Fibroblast of lung (primary cell): ENCODE results near the gene MAPKAPK2. TPM values are rescaled to one million over a fixed set of nuclear protein-coding genes. Genes with fewer than 3 reads are reported as not detected.

Source experiments
- DNase-seq, 2 donors: peaks; one replicate each; pipeline versions ENCODE4 v3.0.0 to v3.0.0-alpha.2; 2010; ENCODE audit warnings: low read depth in 2 of 2
- H2AFZ ChIP-seq: 2 replicates; pipeline ENCODE4 v1.5.1; 2012; ENCODE audit warnings: low read length, control low read depth, inconsistent platforms
- H3K27ac ChIP-seq: 2 replicates; pipeline ENCODE4 v1.5.1; 2011; ENCODE audit warnings: low read length, control low read depth; ENCODE audit not compliant: insufficient read depth
- H3K27me3 ChIP-seq: 2 replicates; pipeline ENCODE4 v1.5.1; 2011; ENCODE audit warnings: mild to moderate bottlenecking, low read length; ENCODE audit not compliant: control insufficient read depth, insufficient read depth
- H3K36me3 ChIP-seq: 2 replicates; pipeline ENCODE4 v1.5.1; 2011; ENCODE audit warnings: low read length; ENCODE audit not compliant: control insufficient read depth, insufficient read depth
- H3K4me1 ChIP-seq: 2 replicates; pipeline ENCODE4 v1.5.1; 2011; ENCODE audit warnings: low read length; ENCODE audit not compliant: control insufficient read depth, insufficient read depth; ENCODE audit errors: extremely low read depth
- H3K4me2 ChIP-seq: 2 replicates; pipeline ENCODE4 v1.5.1; 2011; ENCODE audit warnings: low read length, control low read depth; ENCODE audit not compliant: insufficient read depth; ENCODE audit errors: extremely low read depth
- H3K4me3 ChIP-seq, 4 experiments: fragments of 200-600 bp in 1 of 4; sonication (generic) in 1 of 4; replicated peaks in 1 of 4; 2 replicates each; pipeline ENCODE4 v1.5.1; 2011 to 2016; ENCODE audit warnings: low read length in 4 of 4, low read depth in 3 of 4, mild to moderate bottlenecking in 3 of 4, control low read depth in 2 of 4, inconsistent platforms in 1 of 4, mixed read lengths in 1 of 4; ENCODE audit not compliant: insufficient read depth in 1 of 4; ENCODE audit errors: control extremely low read depth in 1 of 4
- H3K79me2 ChIP-seq: 2 replicates; pipeline ENCODE4 v1.5.1; 2012; ENCODE audit warnings: mild to moderate bottlenecking, low read length, inconsistent platforms; ENCODE audit not compliant: control insufficient read depth, insufficient read depth
- H3K9ac ChIP-seq: 2 replicates; pipeline ENCODE4 v1.5.1; 2011; ENCODE audit warnings: mild to moderate bottlenecking, low read length, control low read depth; ENCODE audit not compliant: insufficient read depth
- H3K9me3 ChIP-seq: 2 replicates; pipeline ENCODE4 v1.5.1; 2012; ENCODE audit warnings: low read depth, low read length; ENCODE audit not compliant: control insufficient read depth, insufficient read depth
- H4K20me1 ChIP-seq: 2 replicates; pipeline ENCODE4 v1.5.1; 2011; ENCODE audit warnings: low read length; ENCODE audit not compliant: control insufficient read depth, insufficient read depth; ENCODE audit errors: extremely low read depth
- CTCF ChIP-seq, 2 donors: IDR thresholded peaks in 1 of 2; conservative IDR thresholded peaks in 1 of 2; 1 replicate in 1 of 2; 2 replicates in 1 of 2; pipeline ENCODE4 v1.5.1; 2011 to 2012; ENCODE audit warnings: low read length in 2 of 2, control low read depth in 1 of 2, inconsistent platforms in 1 of 2, low read depth in 1 of 2, mild to moderate bottlenecking in 1 of 2
- EZH2 ChIP-seq: IDR thresholded peaks from 2 replicates; pipeline ENCODE4 v1.5.1; 2012; ENCODE audit warnings: low read length, control low read depth, mild to moderate bottlenecking; ENCODE audit errors: missing control alignments
- polyA plus RNA-seq, 2 donors: library from polyadenylated mRNA; depleted of rRNA in 1 of 2; stranded (reverse) in 1 of 2; unstranded in 1 of 2; fragments of >200 nt; gene quantifications; 2 replicates each; pipeline ENCODE4 v1.2.1, GENCODE V29; 2011 to 2012; ENCODE audit warnings: missing spikeins in 1 of 2
- total RNA-seq: library from RNA; depleted of rRNA; stranded (reverse); fragments of >200 nt; gene quantifications from 2 replicates; pipeline ENCODE4 v1.2.1, GENCODE V29; 2014

Gene MAPKAPK2
- total and polyA plus RNA-seq, 2 donors (not counting 1 experiment from before 2014, with no cell fraction given), result 51.9 to 85.7 TPM

GRCh38 chr1:206685769-206686477 is 1.2 kb downstream of the MAPKAPK2 start:
- H4K20me1 ChIP-seq, result no peaks in the 10 kb centered on the region
- H3K79me2 ChIP-seq, result peaks cover 54% of the 10 kb centered on the region

GRCh38 chr1:206686478-206687249 is 2.0 kb downstream of the MAPKAPK2 start:
- no peak for TF ChIP-seq CTCF (conservative IDR thresholded peaks at IDR 0.05 in 1 of 2, IDR thresholded peaks at IDR 0.05 in 1 of 2; ENCODE audit: low read depth in 1 of 2, low read length in 2 of 2)
- no peak for TF ChIP-seq EZH2
- Histone ChIP-seq H3K4me2 (peak overlapping the region; percentile 99), H3K79me2 (peaks cover 61% of the 10 kb centered on the region), H3K9me3 (no peaks in the 10 kb centered on the region), H3K36me3 (no peaks in the 10 kb centered on the region), H3K4me3 (peak overlapping the region; percentile 76 to 87 (median 82)), H2AFZ (no peak overlapping the region), H3K9ac (peak overlapping the region; percentile 95), H3K4me1 (peaks cover 25% of the 10 kb centered on the region), H3K27me3 (peaks cover 6% of the 10 kb centered on the region), H4K20me1 (no peaks in the 10 kb centered on the region), H3K27ac (peak overlapping the region; percentile 95)
- no peak for DNase-seq

More at GRCh38 chr1:206685769-206686477, 1.2 kb downstream of the MAPKAPK2 start:
- peak; percentile 81 to 84 for DNase-seq
- Histone ChIP-seq H3K9me3 (no peaks in the 10 kb centered on the region), H3K27me3 (peaks cover 6% of the 10 kb centered on the region), H3K9ac (peak overlapping the region; percentile 95), H3K36me3 (no peaks in the 10 kb centered on the region), H3K4me2 (peak overlapping the region; percentile 99), H3K4me1 (peaks cover 19% of the 10 kb centered on the region), H2AFZ (no peak overlapping the region), H3K4me3 (peak overlapping the region; percentile 76 to 87 (median 82)), H3K27ac (peak overlapping the region; percentile 95)
- TF ChIP-seq EZH2 (no peak), CTCF (conservative IDR thresholded peaks at IDR 0.05 in 1 of 2, IDR thresholded peaks at IDR 0.05 in 1 of 2; ENCODE audit: low read depth in 1 of 2, low read length in 2 of 2) (no peak)

GRCh38 chr1:206687251-206687914 is 2.7 kb downstream of the MAPKAPK2 start:
- peak overlapping the region; percentile 69 for H3K27ac ChIP-seq
- no peak overlapping the region for H2AFZ ChIP-seq
- H3K4me1 ChIP-seq, result peaks cover 33% of the 10 kb centered on the region
- H3K36me3 ChIP-seq, result no peaks in the 10 kb centered on the region
- peaks cover 68% of the 10 kb centered on the region for H3K79me2 ChIP-seq
- no peaks in the 10 kb centered on the region for H3K9me3 ChIP-seq
- H3K27me3 ChIP-seq, result peaks cover 6% of the 10 kb centered on the region
- DNase-seq, result no peak
- H3K4me3 ChIP-seq, result peak overlapping the region; percentile 76 to 87 (median 82)
- TF ChIP-seq CTCF (conservative IDR thresholded peaks at IDR 0.05 in 1 of 2, IDR thresholded peaks at IDR 0.05 in 1 of 2; ENCODE audit: low read depth in 1 of 2, low read length in 2 of 2), result no peak
- H3K4me2 ChIP-seq, result peak overlapping the region; percentile 99
- peak overlapping the region; percentile 42 for H3K9ac ChIP-seq
- no peaks in the 10 kb centered on the region for H4K20me1 ChIP-seq
